ENCODE data around the gene MARCHF3. TPM values are rescaled to one million over a fixed set of nuclear protein-coding genes. Genes with fewer than 3 reads are reported as not detected.
A peak's percentile ranks its signal among the peaks of the same experiment; 100 is the strongest.

MARCHF3 gene
- total and polyA plus RNA-seq, 10 of the 15 experiments (the other 5 are each of a cell fraction or from before 2014, with no cell fraction given) = 3.6 to 24.1 (median 11.3) TPM

DNA sequence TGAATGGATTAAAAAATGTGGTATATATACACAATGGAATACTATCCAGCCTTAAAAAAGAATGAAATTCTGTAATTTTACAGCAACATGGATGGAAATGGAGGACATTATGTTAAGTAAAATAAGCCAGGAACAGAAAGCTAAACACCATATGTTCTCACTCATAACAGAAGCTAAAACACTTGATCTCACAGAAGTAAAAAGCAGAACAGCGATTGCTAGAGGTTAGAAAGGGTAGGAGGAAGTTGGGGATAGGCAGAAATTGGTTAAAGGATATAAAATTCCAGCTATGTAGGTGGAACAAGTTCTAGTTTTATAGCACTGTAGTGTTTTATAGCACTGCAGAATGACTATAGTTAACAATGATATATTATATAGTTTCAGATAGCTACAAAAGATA is 15.8 kb downstream of the MARCHF3 start (continued):
- no peak for TF ChIP-seq RELA (IDR thresholded peaks at IDR 0.05; ENCODE audit: borderline replicate concordance, partially characterized antibody)
- TF ChIP-seq MTA3 (IDR thresholded peaks at IDR 0.05; ENCODE audit: borderline replicate concordance, low read length) = no peak
- TF ChIP-seq POLR2AphosphoS2 (IDR thresholded peaks at IDR 0.05; ENCODE audit: low read depth, low read length) = no peak
- TF ChIP-seq SPI1 (IDR thresholded peaks at IDR 0.05; ENCODE audit: borderline replicate concordance, insufficient read depth, low read depth, low read length) = peak; percentile 89
- TF ChIP-seq EED (IDR thresholded peaks at IDR 0.05; ENCODE audit: low read depth) = 0 out of 2 replicates have a peak, but pooled peaks have one; percentile 25
- TF ChIP-seq, protein P1, sequence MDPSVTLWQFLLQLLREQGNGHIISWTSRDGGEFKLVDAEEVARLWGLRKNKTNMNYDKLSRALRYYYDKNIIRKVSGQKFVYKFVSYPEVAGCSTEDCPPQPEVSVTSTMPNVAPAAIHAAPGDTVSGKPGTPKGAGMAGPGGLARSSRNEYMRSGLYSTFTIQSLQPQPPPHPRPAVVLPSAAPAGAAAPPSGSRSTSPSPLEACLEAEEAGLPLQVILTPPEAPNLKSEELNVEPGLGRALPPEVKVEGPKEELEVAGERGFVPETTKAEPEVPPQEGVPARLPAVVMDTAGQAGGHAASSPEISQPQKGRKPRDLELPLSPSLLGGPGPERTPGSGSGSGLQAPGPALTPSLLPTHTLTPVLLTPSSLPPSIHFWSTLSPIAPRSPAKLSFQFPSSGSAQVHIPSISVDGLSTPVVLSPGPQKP (IDR thresholded peaks at IDR 0.05; ENCODE audit: low read depth, low read length) = no peak
- peak; percentile 36; the same call in 1 of the 2 replicates for TF ChIP-seq RUNX3 (IDR thresholded peaks at IDR 0.05; ENCODE audit: low read length)
- peak; percentile 54; the same call in 1 of the 2 replicates for TF ChIP-seq IRF4 (IDR thresholded peaks at IDR 0.05; ENCODE audit: low read depth, low read length)
- no peak for TF ChIP-seq ZSCAN29 (IDR thresholded peaks at IDR 0.05)
- TF ChIP-seq BACH1 (IDR thresholded peaks at IDR 0.05; ENCODE audit: borderline replicate concordance) = peak; percentile 25; the same call in 1 of the 2 replicates
- TF ChIP-seq MEF2B (IDR thresholded peaks at IDR 0.05; ENCODE audit: partially characterized antibody, poor library complexity, severe bottlenecking) = no peak
- no peak for TF ChIP-seq HDAC6 (IDR thresholded peaks at IDR 0.05; ENCODE audit: unreplicated experiment)
- peak; percentile 68; the same call in 1 of the 2 replicates for TF ChIP-seq ZNF24 (IDR thresholded peaks at IDR 0.05)
- TF ChIP-seq, protein P2, sequence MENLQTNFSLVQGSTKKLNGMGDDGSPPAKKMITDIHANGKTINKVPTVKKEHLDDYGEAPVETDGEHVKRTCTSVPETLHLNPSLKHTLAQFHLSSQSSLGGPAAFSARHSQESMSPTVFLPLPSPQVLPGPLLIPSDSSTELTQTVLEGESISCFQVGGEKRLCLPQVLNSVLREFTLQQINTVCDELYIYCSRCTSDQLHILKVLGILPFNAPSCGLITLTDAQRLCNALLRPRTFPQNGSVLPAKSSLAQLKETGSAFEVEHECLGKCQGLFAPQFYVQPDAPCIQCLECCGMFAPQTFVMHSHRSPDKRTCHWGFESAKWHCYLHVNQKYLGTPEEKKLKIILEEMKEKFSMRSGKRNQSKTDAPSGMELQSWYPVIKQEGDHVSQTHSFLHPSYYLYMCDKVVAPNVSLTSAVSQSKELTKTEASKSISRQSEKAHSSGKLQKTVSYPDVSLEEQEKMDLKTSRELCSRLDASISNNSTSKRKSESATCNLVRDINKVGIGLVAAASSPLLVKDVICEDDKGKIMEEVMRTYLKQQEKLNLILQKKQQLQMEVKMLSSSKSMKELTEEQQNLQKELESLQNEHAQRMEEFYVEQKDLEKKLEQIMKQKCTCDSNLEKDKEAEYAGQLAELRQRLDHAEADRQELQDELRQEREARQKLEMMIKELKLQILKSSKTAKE (IDR thresholded peaks at IDR 0.05; ENCODE audit: low read depth, poor library complexity, severe bottlenecking) = peak; percentile 53
- no peak for TF ChIP-seq WRNIP1 (IDR thresholded peaks at IDR 0.05; ENCODE audit: borderline replicate concordance, low read depth, low read length)
- no peak for TF ChIP-seq MEF2A (IDR thresholded peaks at IDR 0.05; ENCODE audit: insufficient read depth, low read depth, low read length)
- no peak for TF ChIP-seq HDAC2 (IDR thresholded peaks at IDR 0.05)
- TF ChIP-seq TAF1 (IDR thresholded peaks at IDR 0.05; ENCODE audit: borderline replicate concordance, low read depth, low read length) = no peak
- TF ChIP-seq SREBF1 (IDR thresholded peaks at IDR 0.05; ENCODE audit: low read length) = no peak
- TF ChIP-seq NFYA (IDR thresholded peaks at IDR 0.05; ENCODE audit: borderline replicate concordance, low read depth, low read length) = no peak
- no peak for TF ChIP-seq CHD4 (IDR thresholded peaks at IDR 0.05)
- TF ChIP-seq SUZ12 (IDR thresholded peaks at IDR 0.05; ENCODE audit: unreplicated experiment) = no peak
- TF ChIP-seq NRF1 (conservative IDR thresholded peaks at IDR 0.05; ENCODE audit: low read depth, low read length) = no peak
- TF ChIP-seq E2F4 (IDR thresholded peaks at IDR 0.05; ENCODE audit: low read depth, low read length) = no peak
- TF ChIP-seq SMAD5 (IDR thresholded peaks at IDR 0.05; ENCODE audit: low read depth) = no peak
- peak; percentile 34; the same call in 1 of the 2 replicates for TF ChIP-seq RAD21 (IDR thresholded peaks at IDR 0.05; ENCODE audit: insufficient read depth, low read depth, low read length)
- TF ChIP-seq TCF3 (IDR thresholded peaks at IDR 0.05; ENCODE audit: borderline replicate concordance, insufficient read depth, low read depth, low read length) = no peak
- TF ChIP-seq EGR1 (IDR thresholded peaks at IDR 0.05; ENCODE audit: borderline replicate concordance in 1 of 2, low read depth in 2 of 2, low read length in 2 of 2) = no peak
- no peak for TF ChIP-seq PML (IDR thresholded peaks at IDR 0.05; ENCODE audit: low read length)
- peak; percentile 79 for TF ChIP-seq IKZF1 (conservative IDR thresholded peaks at IDR 0.05)

Measured in GM12878 (cell line).